ENCODE results near the gene CHCT1. TPM values are rescaled to one million over a fixed set of nuclear protein-coding genes. Genes with fewer than 3 reads are reported as not detected.

CHCT1 gene
- total RNA-seq, 1 donor from 2014 or later: not detected

DNA sequence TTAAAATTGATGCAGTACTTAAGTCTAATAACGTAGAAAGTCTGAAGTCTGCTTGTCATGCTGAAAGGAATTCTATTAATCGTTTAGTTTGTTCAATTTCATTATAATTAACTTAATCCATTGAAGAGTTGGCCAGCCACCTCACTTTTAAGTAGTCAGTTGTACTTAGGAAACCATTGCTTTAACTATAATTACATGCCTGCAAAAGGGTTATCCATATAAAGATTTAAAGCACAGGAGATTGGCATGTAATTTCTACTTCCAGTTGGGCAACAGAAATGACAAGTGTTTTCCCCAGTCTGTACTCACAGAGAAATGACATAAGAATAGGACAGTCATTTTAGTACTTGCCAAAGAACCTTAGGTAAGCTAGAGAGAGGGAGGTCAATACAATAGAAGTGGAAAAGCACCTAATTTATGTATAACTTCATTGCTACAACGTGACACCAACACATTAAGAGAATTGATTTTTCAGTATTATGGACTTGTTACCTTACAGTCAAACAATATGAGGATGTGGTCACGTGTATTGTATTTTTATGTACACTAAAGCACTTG is 26.7 kb upstream of the CHCT1 start:
- TF ChIP-seq, protein P1, sequence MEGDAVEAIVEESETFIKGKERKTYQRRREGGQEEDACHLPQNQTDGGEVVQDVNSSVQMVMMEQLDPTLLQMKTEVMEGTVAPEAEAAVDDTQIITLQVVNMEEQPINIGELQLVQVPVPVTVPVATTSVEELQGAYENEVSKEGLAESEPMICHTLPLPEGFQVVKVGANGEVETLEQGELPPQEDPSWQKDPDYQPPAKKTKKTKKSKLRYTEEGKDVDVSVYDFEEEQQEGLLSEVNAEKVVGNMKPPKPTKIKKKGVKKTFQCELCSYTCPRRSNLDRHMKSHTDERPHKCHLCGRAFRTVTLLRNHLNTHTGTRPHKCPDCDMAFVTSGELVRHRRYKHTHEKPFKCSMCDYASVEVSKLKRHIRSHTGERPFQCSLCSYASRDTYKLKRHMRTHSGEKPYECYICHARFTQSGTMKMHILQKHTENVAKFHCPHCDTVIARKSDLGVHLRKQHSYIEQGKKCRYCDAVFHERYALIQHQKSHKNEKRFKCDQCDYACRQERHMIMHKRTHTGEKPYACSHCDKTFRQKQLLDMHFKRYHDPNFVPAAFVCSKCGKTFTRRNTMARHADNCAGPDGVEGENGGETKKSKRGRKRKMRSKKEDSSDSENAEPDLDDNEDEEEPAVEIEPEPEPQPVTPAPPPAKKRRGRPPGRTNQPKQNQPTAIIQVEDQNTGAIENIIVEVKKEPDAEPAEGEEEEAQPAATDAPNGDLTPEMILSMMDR (IDR thresholded peaks at IDR 0.05; ENCODE audit: partially characterized antibody, unreplicated experiment): no peak
- no peak overlapping the region for H3K4me3 Mint-ChIP-seq (ENCODE audit: unreplicated experiment)

DNA sequence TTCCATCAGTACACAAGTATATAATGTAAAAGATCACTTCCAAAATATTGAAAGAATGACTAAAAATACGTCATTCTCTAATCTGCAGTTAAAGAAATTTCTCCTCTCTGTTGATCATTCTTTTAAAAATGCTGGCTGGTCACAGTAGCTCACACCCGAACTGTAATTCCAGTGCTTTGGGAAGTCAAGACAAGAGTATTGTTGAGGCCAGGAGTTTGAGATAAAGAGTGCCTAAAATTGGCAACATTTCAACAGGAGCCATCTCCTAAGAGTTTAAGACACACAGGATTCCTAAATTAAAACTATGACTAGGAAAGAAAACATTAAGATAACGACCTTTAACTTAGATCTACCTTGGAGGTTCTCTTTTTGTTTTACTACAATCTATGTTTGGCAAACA is 25.9 kb upstream of the CHCT1 start:
- Mint-ChIP-seq H3K27ac (ENCODE audit: unreplicated experiment) (no peak overlapping the region), H3K9me3 (ENCODE audit: unreplicated experiment) (peaks cover 7% of the 10 kb centered on the region), H3K36me3 (ENCODE audit: unreplicated experiment) (no peaks in the 10 kb centered on the region), H3K4me1 (ENCODE audit: low read depth, unreplicated experiment) (peaks cover 2% of the 10 kb centered on the region), H3K4me3 (ENCODE audit: unreplicated experiment) (no peak overlapping the region), H3K27me3 (ENCODE audit: unreplicated experiment) (peaks cover 7% of the 10 kb centered on the region)
- no peak for DNase-seq
- TF ChIP-seq, protein P1 (IDR thresholded peaks at IDR 0.05; ENCODE audit: partially characterized antibody, unreplicated experiment): no peak

More for the DNA sequence above, 26.7 kb upstream of the CHCT1 start:
- H3K36me3 Mint-ChIP-seq (ENCODE audit: unreplicated experiment): no peaks in the 10 kb centered on the region
- no peak for DNase-seq
- H3K9me3 Mint-ChIP-seq (ENCODE audit: unreplicated experiment): peaks cover 13% of the 10 kb centered on the region
- H3K4me1 Mint-ChIP-seq (ENCODE audit: low read depth, unreplicated experiment): peaks cover 2% of the 10 kb centered on the region
- H3K27me3 Mint-ChIP-seq (ENCODE audit: unreplicated experiment): peaks cover 14% of the 10 kb centered on the region
- no peak overlapping the region for H3K27ac Mint-ChIP-seq (ENCODE audit: unreplicated experiment)

DNA sequence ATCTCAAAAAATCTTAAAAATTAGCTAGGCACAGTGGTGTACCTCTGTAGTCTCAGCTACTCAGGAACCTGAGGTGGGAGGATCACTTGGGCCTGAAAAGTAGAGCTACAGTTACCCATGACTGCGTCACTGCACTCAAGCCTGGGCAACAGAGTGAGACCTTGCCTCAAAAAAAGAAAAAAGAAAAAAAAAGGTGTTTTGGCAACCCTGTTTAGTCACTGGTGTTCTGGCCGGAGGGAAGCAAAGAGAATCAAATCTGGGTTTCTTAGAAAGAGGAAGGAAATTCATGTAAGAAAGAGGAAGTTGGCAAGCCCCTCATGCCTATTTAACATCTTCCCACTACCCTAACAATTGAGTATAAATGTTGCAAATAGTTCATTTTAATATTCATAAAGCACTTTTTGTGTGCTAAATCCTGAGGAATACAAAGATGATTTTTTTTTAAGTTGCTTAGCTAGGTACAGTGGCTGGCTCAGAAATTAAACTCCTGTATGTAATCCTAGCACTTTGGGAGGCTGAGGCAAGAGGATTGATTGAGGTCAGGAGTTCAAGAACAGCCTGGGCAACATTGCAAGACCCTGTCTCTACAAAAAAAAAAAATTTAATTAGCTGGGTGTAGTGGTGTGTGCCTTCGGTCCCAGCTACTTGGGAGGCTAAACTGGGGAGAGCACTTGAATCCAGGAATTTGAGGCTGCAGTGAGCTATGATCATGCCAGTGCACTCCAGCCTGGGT is 23.9 kb upstream of the CHCT1 start:
- Mint-ChIP-seq H3K27ac (ENCODE audit: unreplicated experiment) (no peak overlapping the region), H3K9me3 (ENCODE audit: unreplicated experiment) (peaks cover 2% of the 10 kb centered on the region), H3K4me1 (ENCODE audit: low read depth, unreplicated experiment) (no peaks in the 10 kb centered on the region), H3K4me3 (ENCODE audit: unreplicated experiment) (no peak overlapping the region), H3K36me3 (ENCODE audit: unreplicated experiment) (no peaks in the 10 kb centered on the region), H3K27me3 (ENCODE audit: unreplicated experiment) (no peaks in the 10 kb centered on the region)
- TF ChIP-seq, protein P1 (IDR thresholded peaks at IDR 0.05; ENCODE audit: partially characterized antibody, unreplicated experiment): no peak
- DNase-seq: no peak

DNA sequence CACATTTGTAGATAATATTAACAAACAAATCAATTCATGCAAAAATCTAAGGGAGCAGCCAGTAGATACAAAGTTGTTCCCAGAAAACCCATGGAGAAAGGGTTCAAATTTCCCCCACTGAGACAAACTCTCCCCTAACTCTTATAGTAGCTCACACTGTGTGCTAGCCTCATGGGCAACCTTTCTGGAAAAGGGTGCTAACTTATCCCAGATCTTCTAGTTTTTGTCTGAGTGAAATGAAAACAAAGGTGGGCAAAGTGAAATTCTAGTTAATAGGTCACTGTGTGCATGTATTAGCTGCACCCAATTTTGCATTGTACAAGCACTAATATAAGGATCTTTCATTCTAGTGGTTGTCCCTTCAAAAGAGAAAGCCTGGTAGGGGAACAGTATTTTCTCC is 20.5 kb upstream of the CHCT1 start:
- Mint-ChIP-seq H3K4me3 (ENCODE audit: unreplicated experiment) (no peak overlapping the region), H3K27ac (ENCODE audit: unreplicated experiment) (no peak overlapping the region), H3K4me1 (ENCODE audit: low read depth, unreplicated experiment) (no peaks in the 10 kb centered on the region), H3K9me3 (ENCODE audit: unreplicated experiment) (no peaks in the 10 kb centered on the region), H3K36me3 (ENCODE audit: unreplicated experiment) (no peaks in the 10 kb centered on the region), H3K27me3 (ENCODE audit: unreplicated experiment) (peaks cover 2% of the 10 kb centered on the region)
- TF ChIP-seq, protein P1 (IDR thresholded peaks at IDR 0.05; ENCODE audit: partially characterized antibody, unreplicated experiment): no peak
- no peak for DNase-seq

DNA sequence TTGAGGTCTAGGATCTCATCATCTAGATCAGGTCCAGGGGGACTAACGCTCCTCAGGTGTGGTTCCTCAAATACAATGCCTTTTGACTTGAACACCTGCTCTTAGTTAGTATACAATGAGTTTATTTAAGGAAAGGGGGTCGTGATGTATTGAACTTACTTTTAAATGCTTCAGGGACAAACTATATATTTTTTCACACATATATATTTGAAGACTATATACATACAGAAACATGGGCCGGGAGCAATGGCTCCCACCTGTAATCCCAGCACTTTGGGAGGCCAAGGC is 18.8 kb upstream of the CHCT1 start:
- TF ChIP-seq, protein P1 (IDR thresholded peaks at IDR 0.05; ENCODE audit: partially characterized antibody, unreplicated experiment): no peak
- DNase-seq: no peak
- Mint-ChIP-seq H3K4me3 (ENCODE audit: unreplicated experiment) (no peak overlapping the region), H3K27me3 (ENCODE audit: unreplicated experiment) (peaks cover 2% of the 10 kb centered on the region), H3K9me3 (ENCODE audit: unreplicated experiment) (peaks cover 3% of the 10 kb centered on the region), H3K36me3 (ENCODE audit: unreplicated experiment) (peaks cover 5% of the 10 kb centered on the region), H3K27ac (ENCODE audit: unreplicated experiment) (no peak overlapping the region), H3K4me1 (ENCODE audit: low read depth, unreplicated experiment) (no peaks in the 10 kb centered on the region)

Measured in glutamatergic neuron (in vitro differentiated cells).